BJ (cell line): ENCODE data around the gene KRTAP6-1. TPM values are rescaled to one million over a fixed set of nuclear protein-coding genes. Genes with fewer than 3 reads are reported as not detected.

Experiments used
- CTCF ChIA-PET: fragments of 350-600 bp; formaldehyde crosslinking; extraction: SDS; loops from one replicate; lab custom pipeline; 2021; ENCODE audit warnings: antibody characterized with exemption, inconsistent platforms; lab: Yijun Ruan, JAX
- POLR2A ChIA-PET: fragments of 300-600 bp; sonication (Branson Sonifier 250); formaldehyde crosslinking; extraction: SDS; loops from one replicate; lab custom pipeline; 2021; ENCODE audit warnings: antibody characterized with exemption; lab: Charles Lee
- DNase-seq: peaks from one replicate; pipeline ENCODE4 v3.0.0-alpha.2; 2011; ENCODE audit warnings: low read depth
- H3K27me3 ChIP-seq: 2 replicates; pipeline ENCODE4 v1.6.0; 2011; ENCODE audit warnings: low read length; ENCODE audit not compliant: control insufficient read depth, insufficient read depth
- H3K36me3 ChIP-seq: 2 replicates; pipeline ENCODE4 v1.5.1; 2011; ENCODE audit warnings: low read length; ENCODE audit not compliant: control insufficient read depth, insufficient read depth
- H3K4me3 ChIP-seq: 2 replicates; pipeline ENCODE4 v1.5.1; 2011; ENCODE audit warnings: low read depth, mild to moderate bottlenecking, control low read depth, low read length
- CTCF ChIP-seq: IDR thresholded peaks from 2 replicates; pipeline ENCODE4 v1.5.1; 2011; ENCODE audit warnings: low read depth, mild to moderate bottlenecking, control low read depth, inconsistent platforms, low read length, moderate library complexity; ENCODE audit not compliant: insufficient read depth
- polyA plus RNA-seq: library from polyadenylated mRNA; depleted of rRNA; stranded (reverse); fragments of >200 nt; gene quantifications from 2 replicates; pipeline ENCODE4 v1.2.3, GENCODE V29; 2011

KRTAP6-1 gene
- polyA plus RNA-seq, 1 experiment, result not detected

DNA sequence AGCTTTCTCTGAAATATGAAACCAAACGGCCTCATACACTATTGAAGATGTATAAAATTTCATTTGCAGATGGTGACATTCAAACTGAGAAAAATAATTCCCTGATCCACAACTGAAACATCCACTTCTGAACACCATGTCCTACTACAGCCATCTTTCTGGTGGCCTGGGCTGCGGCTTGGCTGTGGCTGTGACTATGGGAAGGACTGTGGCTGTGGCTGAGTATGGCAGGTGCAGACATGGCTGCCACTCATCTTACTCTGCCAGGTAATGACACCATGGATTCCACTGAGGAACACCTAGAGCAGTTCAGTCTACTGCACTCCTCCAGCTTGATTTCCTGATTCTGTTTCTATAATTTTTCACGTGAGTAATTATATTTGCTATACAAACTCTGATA lies 6.8 kb upstream of the KRTAP6-1 start, which contains the start of gene KRTAP20-4:
TSS of gene KRTAP20-4 (plus strand) at position 106 of the 400 bp plus-strand sequence.
- CTCF ChIA-PET, result no interaction called here

GRCh38 chr21:30620080-30620479 lies 6.3 kb upstream of the KRTAP6-1 start:
- ChIA-PET CTCF (no interaction called here), POLR2A (no interaction called here)
- DNase-seq, result no peak
- H3K36me3 ChIP-seq, result no peaks in the 10 kb centered on the region
- H3K27me3 ChIP-seq, result no peaks in the 10 kb centered on the region
- no peak for TF ChIP-seq CTCF
- H3K4me3 ChIP-seq, result no peak overlapping the region

More for the DNA sequence above, 6.8 kb upstream of the KRTAP6-1 start, which contains the start of gene KRTAP20-4:
- Histone ChIP-seq H3K36me3 (no peaks in the 10 kb centered on the region), H3K4me3 (no peak within 1 kb of the TSS), H3K27me3 (no peaks in the 10 kb centered on the region)
- POLR2A ChIA-PET, result no interaction called here
- TF ChIP-seq CTCF, result no peak
- DNase-seq, result no peak

DNA sequence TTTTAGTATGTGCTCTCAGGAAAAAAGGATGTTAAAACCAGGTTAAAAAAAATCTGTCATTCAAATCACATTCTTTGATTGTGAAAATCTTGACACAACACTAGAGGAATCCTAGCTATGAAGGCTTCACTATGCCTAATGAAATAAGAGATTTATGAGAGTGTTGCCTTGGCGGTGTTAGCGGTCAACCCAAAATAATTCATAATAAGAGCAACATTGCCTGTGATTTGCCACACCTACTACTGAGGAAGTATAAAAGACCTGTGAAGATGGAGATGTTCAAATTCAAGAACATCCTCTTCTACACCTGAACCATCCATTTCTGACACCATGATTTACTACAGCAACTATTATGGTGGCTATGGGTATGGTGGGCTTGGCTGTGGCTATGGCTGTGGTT lies 2.4 kb upstream of the KRTAP6-1 start, which contains the start of gene KRTAP20-1:
TSS of gene KRTAP20-1 (plus strand) at position 301 of the 400 bp plus-strand sequence. CDS start at position 331, 30 bp downstream.
- no peaks in the 10 kb centered on the region for H3K36me3 ChIP-seq
- DNase-seq, result no peak
- no peak within 1 kb of the TSS for H3K4me3 ChIP-seq
- ChIA-PET CTCF (no interaction called here), POLR2A (no interaction called here)
- no peak for TF ChIP-seq CTCF
- no peaks in the 10 kb centered on the region for H3K27me3 ChIP-seq

GRCh38 chr21:30615199-30615598 lies 1.5 kb upstream of the KRTAP6-1 start:
- ChIA-PET CTCF (no interaction called here), POLR2A (no interaction called here)
- Histone ChIP-seq H3K4me3 (no peak overlapping the region), H3K36me3 (no peaks in the 10 kb centered on the region), H3K27me3 (no peaks in the 10 kb centered on the region)
- TF ChIP-seq CTCF, result no peak
- no peak for DNase-seq

GRCh38 chr21:30612132-30612531 lies 1.6 kb downstream of the KRTAP6-1 start:
- no peak for TF ChIP-seq CTCF
- Histone ChIP-seq H3K4me3 (no peak overlapping the region), H3K36me3 (no peaks in the 10 kb centered on the region), H3K27me3 (no peaks in the 10 kb centered on the region)
- POLR2A ChIA-PET, result no interaction called here
- CTCF ChIA-PET, result no interaction called here
- no peak for DNase-seq
